GM12875 (cell line): ENCODE results near the gene MEF2A.

Experiments
- H3K4me3 ChIP-seq: one replicate; pipeline ENCODE4 v1.5.1; 2011; ENCODE audit warnings: low read depth, low read length, control low read depth
- TF ChIP-seq, protein P1 (sequence below): IDR thresholded peaks from 2 replicates; pipeline ENCODE4 v1.5.1; 2011; ENCODE audit warnings: low read depth, mild to moderate bottlenecking, control low read depth, inconsistent platforms, low read length, moderate library complexity, borderline replicate concordance; ENCODE audit not compliant: insufficient read depth

MEF2A gene

DNA sequence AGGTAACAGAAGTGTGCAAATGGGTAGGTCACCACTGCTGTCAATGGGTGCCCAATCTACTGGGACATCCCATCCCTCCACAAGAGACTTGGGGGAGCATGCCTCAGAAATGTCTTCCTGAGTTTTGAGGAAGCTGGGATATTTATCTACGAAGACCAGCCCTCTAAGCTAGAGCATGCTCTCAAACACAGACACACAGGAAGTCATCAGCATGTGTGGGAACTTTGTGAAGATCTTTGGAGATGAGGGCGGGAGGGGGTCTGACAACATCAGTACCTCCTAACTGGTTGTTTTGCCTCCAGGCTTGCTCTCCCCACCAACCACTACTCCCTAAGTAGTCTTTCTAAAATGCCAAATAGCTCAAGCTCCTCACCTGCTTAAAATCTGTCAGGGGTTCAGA lies 3.5 kb upstream of the MEF2A start:
- no peak overlapping the region for H3K4me3 ChIP-seq
- TF ChIP-seq, protein P1, sequence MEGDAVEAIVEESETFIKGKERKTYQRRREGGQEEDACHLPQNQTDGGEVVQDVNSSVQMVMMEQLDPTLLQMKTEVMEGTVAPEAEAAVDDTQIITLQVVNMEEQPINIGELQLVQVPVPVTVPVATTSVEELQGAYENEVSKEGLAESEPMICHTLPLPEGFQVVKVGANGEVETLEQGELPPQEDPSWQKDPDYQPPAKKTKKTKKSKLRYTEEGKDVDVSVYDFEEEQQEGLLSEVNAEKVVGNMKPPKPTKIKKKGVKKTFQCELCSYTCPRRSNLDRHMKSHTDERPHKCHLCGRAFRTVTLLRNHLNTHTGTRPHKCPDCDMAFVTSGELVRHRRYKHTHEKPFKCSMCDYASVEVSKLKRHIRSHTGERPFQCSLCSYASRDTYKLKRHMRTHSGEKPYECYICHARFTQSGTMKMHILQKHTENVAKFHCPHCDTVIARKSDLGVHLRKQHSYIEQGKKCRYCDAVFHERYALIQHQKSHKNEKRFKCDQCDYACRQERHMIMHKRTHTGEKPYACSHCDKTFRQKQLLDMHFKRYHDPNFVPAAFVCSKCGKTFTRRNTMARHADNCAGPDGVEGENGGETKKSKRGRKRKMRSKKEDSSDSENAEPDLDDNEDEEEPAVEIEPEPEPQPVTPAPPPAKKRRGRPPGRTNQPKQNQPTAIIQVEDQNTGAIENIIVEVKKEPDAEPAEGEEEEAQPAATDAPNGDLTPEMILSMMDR = no peak

DNA sequence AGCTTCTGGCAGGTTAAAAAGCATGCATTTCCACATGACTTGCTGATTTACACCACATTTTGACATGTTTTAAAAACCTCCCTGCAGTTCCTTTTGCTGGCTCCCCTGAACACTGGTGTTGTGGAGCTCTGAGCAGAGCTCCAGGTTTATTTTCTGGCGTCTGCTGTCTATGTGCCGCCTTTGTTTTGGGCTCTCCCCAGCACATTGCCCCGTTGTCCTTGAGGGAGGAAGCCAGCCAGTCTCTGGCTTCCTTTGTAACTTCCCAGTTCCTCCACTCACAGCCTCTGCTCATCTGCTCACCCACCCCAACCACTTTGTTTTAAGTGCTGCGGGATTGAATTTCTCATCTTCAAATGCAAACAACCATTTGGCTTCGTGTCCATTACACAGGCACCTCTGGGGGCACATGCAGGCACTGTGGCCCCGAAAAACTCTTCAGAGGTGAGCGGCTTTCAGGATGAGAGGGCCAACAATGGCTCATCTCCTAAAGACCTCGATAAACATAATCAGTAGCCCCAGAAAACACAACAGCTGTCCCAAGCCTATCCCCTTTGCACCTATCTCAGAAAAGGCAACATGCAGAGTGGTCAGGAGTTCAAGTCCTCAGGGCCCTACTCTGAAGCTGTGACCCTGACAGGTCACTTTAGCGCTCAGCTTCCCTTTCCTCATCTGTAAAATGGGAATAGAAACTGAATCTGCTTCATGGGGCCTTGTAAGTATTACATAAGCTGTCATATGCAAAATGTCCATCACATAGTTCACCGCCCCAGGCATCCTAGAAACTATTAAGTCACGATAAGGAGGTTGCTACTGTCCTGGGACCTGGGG lies 1.3 kb upstream of the MEF2A start:
- peak overlapping the region; percentile 89 for H3K4me3 ChIP-seq
- TF ChIP-seq, protein P1 = no peak

DNA sequence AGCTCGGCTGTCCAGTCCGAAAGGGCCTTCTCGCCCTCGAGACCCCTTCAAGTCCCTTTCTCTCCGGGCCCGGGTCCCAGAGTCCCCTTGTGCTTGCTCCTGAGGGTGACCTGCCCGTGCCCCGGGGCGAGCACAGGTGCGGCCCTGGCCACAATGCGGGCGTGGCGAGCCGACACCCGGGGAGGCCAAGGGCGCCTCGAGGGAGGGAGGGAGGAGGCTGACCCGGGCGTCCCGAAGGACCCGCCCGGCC lies 810 bp upstream of the MEF2A start:
- TF ChIP-seq, protein P1 = no peak
- H3K4me3 ChIP-seq = peak overlapping the region; percentile 89

DNA sequence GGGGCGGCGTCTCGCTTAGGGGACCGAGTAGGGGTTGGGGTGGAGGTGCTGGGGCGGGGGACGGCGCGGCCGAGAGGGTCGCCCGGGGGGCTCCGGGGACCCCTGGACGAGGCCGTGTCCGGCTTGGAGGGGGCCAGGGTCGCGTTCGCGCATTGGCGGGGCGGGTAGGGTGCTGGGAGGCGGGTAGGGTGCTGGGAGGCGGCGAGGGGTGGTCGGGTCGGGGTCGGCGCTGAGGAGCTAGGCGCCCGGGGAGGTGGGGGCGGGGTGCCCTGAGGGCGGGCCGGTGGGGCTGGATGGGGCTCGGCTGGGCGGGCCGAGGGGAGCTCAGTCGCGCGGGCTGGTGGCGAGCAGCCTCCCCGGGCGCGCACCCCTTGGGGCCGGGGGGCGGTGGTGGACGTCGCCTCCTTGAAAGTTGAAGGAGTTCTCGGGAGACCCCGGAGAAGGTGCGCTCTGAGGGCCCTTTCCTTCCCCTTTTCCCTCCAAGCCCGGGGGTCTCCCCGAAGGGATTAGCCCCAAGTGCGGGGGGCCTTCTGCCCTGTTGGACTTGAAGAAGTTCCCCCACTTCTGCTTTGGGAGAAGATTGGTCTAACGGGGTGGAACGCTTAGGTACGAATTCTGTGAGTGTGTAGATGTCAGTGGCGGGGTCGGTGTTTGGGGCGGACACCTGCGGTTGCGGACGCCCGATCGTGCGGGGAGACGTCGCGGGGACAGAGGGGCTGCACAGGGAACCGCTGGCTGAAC lies 543 bp downstream of the MEF2A start:
- TF ChIP-seq, protein P1 = no peak

GRCh38 chr15:99568625-99569352 lies 3.0 kb downstream of the MEF2A start:
- H3K4me3 ChIP-seq = no peak overlapping the region
- TF ChIP-seq, protein P1 = no peak

More for the DNA sequence above, 543 bp downstream of the MEF2A start:
- peak overlapping the region; percentile 89 for H3K4me3 ChIP-seq

- no peak overlapping the region for H3K4me3 ChIP-seq
- TF ChIP-seq, protein P1 = no peak
These were observed 5.5 kb downstream of the MEF2A start for GRCh38 chr15:99571299-99571698.
